Lung (tissue), 12 donors: Measurements from ENCODE around the gene PARVA. TPM values are rescaled to one million over a fixed set of nuclear protein-coding genes. Genes with fewer than 3 reads are reported as not detected.

Experiments
- ATAC-seq: fragments of 200-7000 bp; cut with Tn5 transposase; one replicate; pipeline ENCODE4 v1.9.1; 2020; ENCODE audit warnings: moderate number of reproducible peaks; ENCODE audit not compliant: insufficient read depth, low FRiP score
- DNase-seq, 3 donors: peaks; one replicate each; pipeline ENCODE4 v3.0.0-alpha.2; 2013 to 2017
- H3K27ac ChIP-seq, 2 donors: one replicate each; pipeline ENCODE4 v1.5.1; 2013; ENCODE audit warnings: mild to moderate bottlenecking in 2 of 2, moderate library complexity in 2 of 2, control low read depth in 1 of 2, inconsistent platforms in 1 of 2, low read depth in 1 of 2, low read length in 1 of 2
- H3K27me3 ChIP-seq, 3 donors: one replicate each; pipeline ENCODE4 v1.5.1; 2013; ENCODE audit warnings: low read length in 2 of 3; ENCODE audit not compliant: control insufficient read depth in 3 of 3, insufficient read depth in 3 of 3
- H3K36me3 ChIP-seq, 4 donors: one replicate each; pipeline ENCODE4 v1.5.1; 2013; ENCODE audit warnings: low read length in 4 of 4, mild to moderate bottlenecking in 1 of 4, moderate library complexity in 1 of 4; ENCODE audit not compliant: control insufficient read depth in 4 of 4, insufficient read depth in 4 of 4
- H3K4me1 ChIP-seq, 5 donors: one replicate each; pipeline ENCODE4 v1.5.1; 2013; ENCODE audit warnings: low read length in 5 of 5, mild to moderate bottlenecking in 2 of 5, moderate library complexity in 1 of 5; ENCODE audit not compliant: control insufficient read depth in 5 of 5, insufficient read depth in 5 of 5
- H3K4me3 ChIP-seq: one replicate; pipeline ENCODE4 v1.5.1; 2013; ENCODE audit warnings: mild to moderate bottlenecking, control low read depth, moderate library complexity
- H3K9ac ChIP-seq, 2 donors: one replicate each; pipeline ENCODE4 v1.5.1; 2013; ENCODE audit warnings: low read length in 2 of 2, control low read depth in 1 of 2; ENCODE audit not compliant: insufficient read depth in 1 of 2
- H3K9me3 ChIP-seq, 4 donors: one replicate each; pipeline ENCODE4 v1.5.1; 2013; ENCODE audit warnings: low read length in 3 of 4, mild to moderate bottlenecking in 1 of 4, moderate library complexity in 1 of 4; ENCODE audit not compliant: control insufficient read depth in 4 of 4, insufficient read depth in 3 of 4
- WGBS, 2 donors: extraction: QIAGEN DNeasy Blood & Tissue Kit; methylation state at CpG; one replicate each; pipeline ENCODE4 v1.1.7; 2013; 5-methylcytosine and 5-hydroxymethylcytosine counted together
- polyA plus RNA-seq, 2 donors: library from polyadenylated mRNA; stranded (reverse); fragments of 200-250 nt; gene quantifications; one replicate each; pipeline ENCODE4 v1.2.1, GENCODE V29; 2013
- total RNA-seq, 2 donors: library from RNA; depleted of rRNA in 1 of 2; stranded (reverse); fragments of >200 nt in 1 of 2; gene quantifications; one replicate each; pipeline ENCODE4 v1.2.1, GENCODE V29; 2014 to 2021
- TF ChIP-seq, protein P1 (sequence below): IDR thresholded peaks from 2 replicates; pipeline ENCODE4 v1.5.1; 2012; ENCODE audit warnings: mild to moderate bottlenecking; ENCODE audit errors: control extremely low read depth, extremely low read depth
- donor health status: control.
- donor health status: control.
- donor health status: Bipolar disorder and iron deficiency.
- donor health status: healthy.
- donor health status: DM: yes; HTN: yes; CAD: no.

The PARVA gene
- total and polyA plus RNA-seq, 4 donors: 19.9 to 71.6 (median 36.2) TPM

DNA sequence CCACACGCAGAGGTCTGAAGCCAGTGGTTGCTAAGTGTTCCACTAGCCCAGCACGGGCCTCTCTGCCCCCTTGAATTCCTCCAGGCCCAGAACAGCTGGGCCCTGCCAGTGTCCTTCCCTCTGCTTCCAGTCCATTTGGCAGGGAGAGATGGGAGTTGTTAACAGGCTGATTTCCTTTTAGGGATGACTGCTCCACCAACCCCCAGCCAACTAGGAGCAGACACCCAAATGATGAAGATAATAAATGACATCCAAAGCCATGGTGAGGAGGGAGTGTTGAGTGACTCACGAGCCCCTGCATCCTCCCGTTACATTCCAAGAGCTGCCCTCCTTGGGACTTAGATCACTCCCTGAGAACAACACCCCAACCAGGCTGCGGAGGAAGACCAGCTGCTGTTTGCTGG lies 20.6 kb downstream of the PARVA start:
- H3K4me3 ChIP-seq: no peak overlapping the region
- 54 to 58% methylated on average over 5 of the region's 5 CpGs for WGBS, 2 donors
- peaks cover 0 to 12% (median 1%) of the 10 kb centered on the region in 4 donors for H3K9me3 ChIP-seq
- peak overlapping the region in 1 of 2 donors; percentile 83 for H3K27ac ChIP-seq
- ATAC-seq: no peak
- H3K9ac ChIP-seq: no peak overlapping the region
- TF ChIP-seq, protein P1, sequence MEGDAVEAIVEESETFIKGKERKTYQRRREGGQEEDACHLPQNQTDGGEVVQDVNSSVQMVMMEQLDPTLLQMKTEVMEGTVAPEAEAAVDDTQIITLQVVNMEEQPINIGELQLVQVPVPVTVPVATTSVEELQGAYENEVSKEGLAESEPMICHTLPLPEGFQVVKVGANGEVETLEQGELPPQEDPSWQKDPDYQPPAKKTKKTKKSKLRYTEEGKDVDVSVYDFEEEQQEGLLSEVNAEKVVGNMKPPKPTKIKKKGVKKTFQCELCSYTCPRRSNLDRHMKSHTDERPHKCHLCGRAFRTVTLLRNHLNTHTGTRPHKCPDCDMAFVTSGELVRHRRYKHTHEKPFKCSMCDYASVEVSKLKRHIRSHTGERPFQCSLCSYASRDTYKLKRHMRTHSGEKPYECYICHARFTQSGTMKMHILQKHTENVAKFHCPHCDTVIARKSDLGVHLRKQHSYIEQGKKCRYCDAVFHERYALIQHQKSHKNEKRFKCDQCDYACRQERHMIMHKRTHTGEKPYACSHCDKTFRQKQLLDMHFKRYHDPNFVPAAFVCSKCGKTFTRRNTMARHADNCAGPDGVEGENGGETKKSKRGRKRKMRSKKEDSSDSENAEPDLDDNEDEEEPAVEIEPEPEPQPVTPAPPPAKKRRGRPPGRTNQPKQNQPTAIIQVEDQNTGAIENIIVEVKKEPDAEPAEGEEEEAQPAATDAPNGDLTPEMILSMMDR: no peak
- peaks cover 0 to 5% (median 1%) of the 10 kb centered on the region in 4 donors for H3K36me3 ChIP-seq
- DNase-seq: peak; percentile 51 to 69 (median 69)
- H3K27me3 ChIP-seq: no peaks in the 10 kb centered on the region
- peaks cover 2 to 24% (median 13%) of the 10 kb centered on the region in 5 donors for H3K4me1 ChIP-seq

DNA sequence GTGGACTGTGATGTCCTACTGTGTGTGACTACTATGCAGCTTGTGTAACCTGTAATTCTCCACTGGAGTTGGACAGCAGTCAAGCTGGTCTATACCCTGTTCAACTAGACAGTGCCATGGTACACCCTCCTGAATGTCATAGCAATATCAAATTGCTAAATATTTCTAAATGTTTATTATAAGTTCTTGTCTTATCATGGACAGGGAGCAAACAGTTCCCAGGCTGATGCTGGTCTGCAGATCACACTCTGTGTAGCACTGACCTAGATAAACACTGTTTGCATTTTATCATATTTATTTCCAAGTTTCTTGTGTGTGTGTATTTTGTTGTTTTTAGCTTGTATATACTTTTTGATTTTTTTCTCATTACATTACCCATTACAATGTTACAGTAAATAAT lies 22.0 kb downstream of the PARVA start:
- ATAC-seq (no peak), DNase-seq (peak in 1 of 3 donors; percentile 29)
- peaks cover 4 to 32% (median 21%) of the 10 kb centered on the region in 5 donors for H3K4me1 ChIP-seq
- no peaks in the 10 kb centered on the region for H3K27me3 ChIP-seq
- TF ChIP-seq, protein P1: no peak
- no peak overlapping the region for H3K4me3 ChIP-seq
- no peaks in the 10 kb centered on the region for H3K36me3 ChIP-seq
- H3K9me3 ChIP-seq: peaks cover 0 to 9% (median 0%) of the 10 kb centered on the region in 4 donors
- peak overlapping the region; percentile 25 to 55 for H3K27ac ChIP-seq
- H3K9ac ChIP-seq: no peak overlapping the region

DNA sequence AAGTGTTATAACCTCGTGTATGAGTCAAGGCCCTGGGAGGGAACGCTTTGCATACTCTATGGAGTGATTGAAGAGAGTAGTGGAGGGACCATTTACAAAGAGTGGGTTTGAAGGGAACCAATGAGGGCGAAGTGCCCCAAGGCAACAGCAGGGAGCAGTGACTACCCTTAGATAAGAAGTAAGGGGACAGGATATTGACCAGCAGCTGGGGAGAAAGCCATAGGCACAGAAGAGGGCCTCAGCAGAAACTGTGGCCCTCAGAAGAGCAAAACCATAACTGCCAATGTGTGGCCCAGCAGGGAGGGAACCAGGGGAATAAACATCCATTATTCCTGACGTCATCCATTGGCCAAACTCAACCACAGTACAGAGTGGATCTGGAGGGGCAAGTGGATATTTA lies 24.7 kb downstream of the PARVA start:
- no peak for ATAC-seq
- no peak for DNase-seq
- TF ChIP-seq, protein P1: no peak
- Histone ChIP-seq H3K27ac (no peak overlapping the region), H3K27me3 (no peaks in the 10 kb centered on the region), H3K9ac (no peak overlapping the region), H3K9me3 (no peaks in the 10 kb centered on the region), H3K4me3 (no peak overlapping the region), H3K36me3 (no peaks in the 10 kb centered on the region), H3K4me1 (peaks cover 7 to 37% (median 21%) of the 10 kb centered on the region in 5 donors)
- 79 to 82% methylated on average over 4 of the region's 4 CpGs for WGBS, 2 donors

DNA sequence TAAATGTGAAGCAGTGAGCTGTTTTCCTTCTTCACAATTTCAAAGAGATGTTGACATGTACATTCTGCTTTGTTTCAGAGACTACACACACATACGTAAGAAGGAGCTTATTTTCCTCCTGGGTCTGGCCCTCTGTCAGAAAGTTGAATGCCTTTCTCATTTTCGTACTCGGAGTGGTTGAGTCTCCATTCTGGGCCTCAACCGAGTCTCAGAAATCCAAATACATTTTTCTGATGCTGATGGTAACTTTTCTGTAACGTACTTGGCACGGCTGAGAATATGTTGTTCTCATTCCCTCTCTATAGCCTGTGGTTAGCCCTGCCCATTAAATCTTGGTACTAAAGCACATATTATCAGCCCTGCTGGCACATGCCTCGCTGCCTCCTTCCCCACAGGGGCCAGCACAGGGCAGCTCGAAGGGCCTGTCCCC lies 25.3 kb downstream of the PARVA start:
- H3K4me3 ChIP-seq: no peak overlapping the region
- DNase-seq (no peak), ATAC-seq (no peak)
- no peaks in the 10 kb centered on the region for H3K36me3 ChIP-seq
- 72 to 86% methylated on average over 8 of the region's 8 CpGs for WGBS, 2 donors
- H3K27me3 ChIP-seq: no peaks in the 10 kb centered on the region
- H3K9ac ChIP-seq: no peak overlapping the region
- no peaks in the 10 kb centered on the region for H3K9me3 ChIP-seq
- no peak overlapping the region for H3K27ac ChIP-seq
- TF ChIP-seq, protein P1: no peak
- peaks cover 7 to 33% (median 19%) of the 10 kb centered on the region in 5 donors for H3K4me1 ChIP-seq
